Body of pancreas (tissue), 4 donors: Measurements from ENCODE around the gene FGD3.

Experiments
- POLR2A ChIP-seq, 3 donors: fragments of 450-650 bp; IDR thresholded peaks; one replicate each; pipeline ENCODE4 v1.6.1; 2016; ENCODE audit warnings: antibody characterized with exemption in 3 of 3, mild to moderate bottlenecking in 2 of 3
- TF ChIP-seq, protein P1 (sequence below), 7 experiments: fragments of 450-650 bp in 4 of 7; fragments of 200-600 bp in 3 of 7; sonication (generic) in 3 of 7; IDR thresholded peaks; one replicate each; pipeline ENCODE4 v1.5.1; 2016 to 2019; ENCODE audit warnings: antibody characterized with exemption in 7 of 7

GRCh38 chr9:93071464-93071863 is 124.1 kb downstream of the FGD3 start:
- TF ChIP-seq, protein P1, sequence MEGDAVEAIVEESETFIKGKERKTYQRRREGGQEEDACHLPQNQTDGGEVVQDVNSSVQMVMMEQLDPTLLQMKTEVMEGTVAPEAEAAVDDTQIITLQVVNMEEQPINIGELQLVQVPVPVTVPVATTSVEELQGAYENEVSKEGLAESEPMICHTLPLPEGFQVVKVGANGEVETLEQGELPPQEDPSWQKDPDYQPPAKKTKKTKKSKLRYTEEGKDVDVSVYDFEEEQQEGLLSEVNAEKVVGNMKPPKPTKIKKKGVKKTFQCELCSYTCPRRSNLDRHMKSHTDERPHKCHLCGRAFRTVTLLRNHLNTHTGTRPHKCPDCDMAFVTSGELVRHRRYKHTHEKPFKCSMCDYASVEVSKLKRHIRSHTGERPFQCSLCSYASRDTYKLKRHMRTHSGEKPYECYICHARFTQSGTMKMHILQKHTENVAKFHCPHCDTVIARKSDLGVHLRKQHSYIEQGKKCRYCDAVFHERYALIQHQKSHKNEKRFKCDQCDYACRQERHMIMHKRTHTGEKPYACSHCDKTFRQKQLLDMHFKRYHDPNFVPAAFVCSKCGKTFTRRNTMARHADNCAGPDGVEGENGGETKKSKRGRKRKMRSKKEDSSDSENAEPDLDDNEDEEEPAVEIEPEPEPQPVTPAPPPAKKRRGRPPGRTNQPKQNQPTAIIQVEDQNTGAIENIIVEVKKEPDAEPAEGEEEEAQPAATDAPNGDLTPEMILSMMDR (IDR thresholded peaks at IDR 0.05), result no peak
- no peak for TF ChIP-seq POLR2A (IDR thresholded peaks at IDR 0.05)
